ENCODE data around the gene RNF130.
"Not testable (repeated sequence)": the region's sequence is repeated elsewhere in the genome, so short reads cannot be mapped to it uniquely, and the experiment has no call there.

Gene RNF130

GRCh38 chr5:179963375-179963774 is 108.2 kb downstream of the RNF130 start (continued):
- TF ChIP-seq, protein P1, sequence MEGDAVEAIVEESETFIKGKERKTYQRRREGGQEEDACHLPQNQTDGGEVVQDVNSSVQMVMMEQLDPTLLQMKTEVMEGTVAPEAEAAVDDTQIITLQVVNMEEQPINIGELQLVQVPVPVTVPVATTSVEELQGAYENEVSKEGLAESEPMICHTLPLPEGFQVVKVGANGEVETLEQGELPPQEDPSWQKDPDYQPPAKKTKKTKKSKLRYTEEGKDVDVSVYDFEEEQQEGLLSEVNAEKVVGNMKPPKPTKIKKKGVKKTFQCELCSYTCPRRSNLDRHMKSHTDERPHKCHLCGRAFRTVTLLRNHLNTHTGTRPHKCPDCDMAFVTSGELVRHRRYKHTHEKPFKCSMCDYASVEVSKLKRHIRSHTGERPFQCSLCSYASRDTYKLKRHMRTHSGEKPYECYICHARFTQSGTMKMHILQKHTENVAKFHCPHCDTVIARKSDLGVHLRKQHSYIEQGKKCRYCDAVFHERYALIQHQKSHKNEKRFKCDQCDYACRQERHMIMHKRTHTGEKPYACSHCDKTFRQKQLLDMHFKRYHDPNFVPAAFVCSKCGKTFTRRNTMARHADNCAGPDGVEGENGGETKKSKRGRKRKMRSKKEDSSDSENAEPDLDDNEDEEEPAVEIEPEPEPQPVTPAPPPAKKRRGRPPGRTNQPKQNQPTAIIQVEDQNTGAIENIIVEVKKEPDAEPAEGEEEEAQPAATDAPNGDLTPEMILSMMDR (tag by site-specific recombination; IDR thresholded peaks at IDR 0.05): no peak
- TF ChIP-seq ZNF837 (tag by site-specific recombination; IDR thresholded peaks at IDR 0.05) (no peak), ZNF623 (tag by site-specific recombination; IDR thresholded peaks at IDR 0.05) (no peak), KLF1 (tag by site-specific recombination; IDR thresholded peaks at IDR 0.05) (no peak), ZBTB20 (tag by site-specific recombination; IDR thresholded peaks at IDR 0.05) (no peak), ZNF776 (tag by site-specific recombination; IDR thresholded peaks at IDR 0.05; ENCODE audit: borderline replicate concordance) (no peak), ZNF302 (tag by site-specific recombination; IDR thresholded peaks at IDR 0.05; ENCODE audit: low read depth) (no peak), ZNF157 (tag by site-specific recombination; IDR thresholded peaks at IDR 0.05) (no peak)

DNA sequence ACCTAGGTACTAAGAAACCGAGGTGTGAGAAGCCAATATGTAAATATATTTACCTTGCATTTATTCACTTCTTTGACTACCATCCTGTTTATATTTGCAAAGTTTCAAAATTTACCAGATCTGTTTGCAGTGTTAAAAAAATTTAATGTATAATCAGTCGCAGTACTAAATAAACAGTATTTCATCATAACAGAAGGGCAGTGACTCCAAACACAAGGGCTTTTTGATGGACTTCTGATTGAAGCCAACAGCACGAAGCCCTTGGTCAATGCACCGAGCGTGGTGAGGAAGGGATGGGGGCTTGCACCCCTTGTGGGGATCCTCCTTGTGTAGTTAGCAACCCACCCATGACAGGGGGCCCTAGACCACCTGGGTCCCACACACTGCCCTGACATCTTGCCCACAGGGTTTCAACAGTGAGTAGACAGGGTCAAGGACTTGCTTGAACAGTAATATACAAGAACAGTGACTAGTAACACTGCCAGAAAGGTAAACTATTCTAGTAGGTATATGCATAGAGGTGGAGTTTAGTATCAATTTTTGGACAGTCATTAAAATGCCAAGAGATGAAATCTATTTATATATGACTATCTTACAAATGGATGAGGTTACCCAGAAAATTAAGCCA is 111.2 kb downstream of the RNF130 start:
- H3K4me3 ChIP-seq (ENCODE audit: low read depth, low read length): no peak overlapping the region
- H3K36me3 ChIP-seq (ENCODE audit: control insufficient read depth in 2 of 2, insufficient read depth in 1 of 2, low read length in 2 of 2): peaks cover 0 to 38% of the 10 kb centered on the region in 2 experiments; a peak in 2 of 3 replicates
- no peaks in the 10 kb centered on the region for H3K4me1 ChIP-seq (ENCODE audit: control insufficient read depth, insufficient read depth, low read length)
- H3K9me3 ChIP-seq (ENCODE audit: control insufficient read depth, insufficient read depth, low read depth, low read length): no peaks in the 10 kb centered on the region
- CTCF ChIA-PET: no interaction called here
- POLR2A ChIA-PET: no interaction called here
- TF ChIP-seq KLF7 (tag by site-specific recombination; IDR thresholded peaks at IDR 0.05; ENCODE audit: borderline replicate concordance) (no peak), WT1 (tag by site-specific recombination; IDR thresholded peaks at IDR 0.05) (no peak), ZNF544 (tag by site-specific recombination; IDR thresholded peaks at IDR 0.05) (no peak), PRDM1 (tag by site-specific recombination; IDR thresholded peaks at IDR 0.05) (no peak), ZNF548 (tag by site-specific recombination; IDR thresholded peaks at IDR 0.05) (no peak), ZBTB7A (tag by site-specific recombination; IDR thresholded peaks at IDR 0.05; ENCODE audit: low read depth) (no peak)
- H3K27ac ChIP-seq (ENCODE audit: extremely low read depth, low read depth, low read length): no peak overlapping the region

DNA sequence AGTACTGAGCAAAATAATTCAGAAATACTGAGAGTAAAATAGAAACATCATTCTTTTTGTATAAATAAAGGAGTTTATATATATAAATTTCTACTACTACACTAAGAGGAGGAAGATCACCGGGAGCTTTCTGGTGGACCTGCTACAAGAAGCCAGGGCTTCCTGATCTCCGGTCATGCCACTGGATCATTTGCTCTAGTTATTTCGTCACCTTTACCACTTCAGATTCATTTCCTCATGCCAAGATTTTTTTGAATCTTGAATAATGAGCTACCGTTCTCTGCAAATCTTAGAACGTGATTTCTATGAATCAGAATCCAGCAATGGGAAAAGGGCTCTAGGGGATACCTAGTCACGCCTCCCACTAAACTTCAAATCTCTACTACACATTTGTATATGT is 111.9 kb downstream of the RNF130 start:
- no peak overlapping the region for H3K27ac ChIP-seq (ENCODE audit: extremely low read depth, low read depth, low read length)
- ChIA-PET POLR2A (no interaction called here), CTCF (no interaction called here)
- no peak overlapping the region for H3K4me3 ChIP-seq (ENCODE audit: low read depth, low read length)
- H3K4me1 ChIP-seq (ENCODE audit: control insufficient read depth, insufficient read depth, low read length): no peaks in the 10 kb centered on the region
- no peaks in the 10 kb centered on the region for H3K9me3 ChIP-seq (ENCODE audit: control insufficient read depth, insufficient read depth, low read depth, low read length)
- H3K36me3 ChIP-seq (ENCODE audit: control insufficient read depth in 2 of 2, insufficient read depth in 1 of 2, low read length in 2 of 2): peaks cover 0 to 36% of the 10 kb centered on the region in 2 experiments; a peak in 2 of 3 replicates
- TF ChIP-seq SCRT1 (tag by site-specific recombination; IDR thresholded peaks at IDR 0.05; ENCODE audit: borderline replicate concordance) (no peak), ZNF768 (tag by site-specific recombination; IDR thresholded peaks at IDR 0.05) (no peak), GLIS2 (tag by site-specific recombination; IDR thresholded peaks at IDR 0.05) (no peak), ZNF175 (tag by site-specific recombination; IDR thresholded peaks at IDR 0.05) (no peak), ZSCAN23 (tag by site-specific recombination; IDR thresholded peaks at IDR 0.05) (no peak), KLF7 (tag by site-specific recombination; IDR thresholded peaks at IDR 0.05; ENCODE audit: borderline replicate concordance) (no peak), GLI4 (tag by site-specific recombination; IDR thresholded peaks at IDR 0.05) (no peak), ZBTB1 (tag by site-specific recombination; IDR thresholded peaks at IDR 0.05) (no peak), ZNF2 (tag by site-specific recombination; IDR thresholded peaks at IDR 0.05) (no peak), ZNF391 (tag by site-specific recombination; IDR thresholded peaks at IDR 0.05; ENCODE audit: borderline replicate concordance, low read depth) (no peak), ZNF677 (tag by site-specific recombination; IDR thresholded peaks at IDR 0.05) (no peak), ZBTB8A (tag by site-specific recombination; IDR thresholded peaks at IDR 0.05) (no peak), ZNF174 (tag by site-specific recombination; IDR thresholded peaks at IDR 0.05) (no peak), ZNF140 (tag by site-specific recombination; IDR thresholded peaks at IDR 0.05) (no peak), ZNF23 (tag by site-specific recombination; IDR thresholded peaks at IDR 0.05; ENCODE audit: borderline replicate concordance) (no peak), ZNF792 (tag by site-specific recombination; IDR thresholded peaks at IDR 0.05) (no peak), ZNF571 (tag by site-specific recombination; IDR thresholded peaks at IDR 0.05) (no peak), ZNF350 (tag by site-specific recombination; IDR thresholded peaks at IDR 0.05) (no peak)

- H3K27ac ChIP-seq (ENCODE audit: extremely low read depth, low read depth, low read length); H3K4me3 ChIP-seq (ENCODE audit: low read depth, low read length); POLR2A ChIA-PET; H3K9me3 ChIP-seq (ENCODE audit: control insufficient read depth, insufficient read depth, low read depth, low read length); H3K4me1 ChIP-seq (ENCODE audit: control insufficient read depth, insufficient read depth, low read length); CTCF ChIA-PET: not testable (repeated sequence)
- peaks cover 0 to 37% of the 10 kb centered on the region in 2 experiments; a peak in 2 of 3 replicates for H3K36me3 ChIP-seq (ENCODE audit: control insufficient read depth in 2 of 2, insufficient read depth in 1 of 2, low read length in 2 of 2)
Observed at GRCh38 chr5:179959118-179959517, 112.4 kb downstream of the RNF130 start.

Measured in HEK293 (cell line).